ENCODE results near the gene CMTM2.

The CMTM2 gene

DNA sequence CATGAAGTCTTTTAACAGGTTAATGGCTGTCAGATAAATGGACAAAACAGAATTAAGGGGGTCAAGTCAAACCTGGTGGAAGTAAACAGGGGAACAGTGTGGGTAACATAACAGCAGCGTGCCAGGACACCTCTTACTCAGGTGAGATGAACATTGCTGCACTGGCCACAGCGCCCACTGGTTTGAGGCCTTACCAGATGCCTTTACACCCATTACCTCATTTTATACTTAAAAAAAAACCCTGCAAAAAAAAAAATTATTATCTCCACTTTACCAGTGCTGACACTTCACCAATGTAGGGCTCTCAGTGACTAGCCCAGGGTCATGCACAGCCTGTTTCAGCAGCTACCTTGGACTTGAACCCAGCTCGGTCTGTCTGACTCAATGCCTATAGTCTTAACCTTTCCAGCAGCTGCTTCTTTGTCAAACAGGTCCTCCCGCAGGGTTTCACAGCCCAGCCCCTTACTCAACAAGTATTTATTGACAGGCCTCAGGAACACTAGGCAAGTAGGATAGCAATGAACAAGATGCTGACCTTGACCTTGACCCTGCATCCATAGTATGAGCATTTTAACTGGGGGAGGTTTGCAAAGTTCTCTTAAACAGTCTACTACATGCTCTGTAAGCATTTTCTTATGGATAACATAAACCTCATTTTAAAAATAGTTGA is 55.4 kb downstream of the CMTM2 start:
- no peak for DNase-seq (ENCODE audit: low spot score)

DNA sequence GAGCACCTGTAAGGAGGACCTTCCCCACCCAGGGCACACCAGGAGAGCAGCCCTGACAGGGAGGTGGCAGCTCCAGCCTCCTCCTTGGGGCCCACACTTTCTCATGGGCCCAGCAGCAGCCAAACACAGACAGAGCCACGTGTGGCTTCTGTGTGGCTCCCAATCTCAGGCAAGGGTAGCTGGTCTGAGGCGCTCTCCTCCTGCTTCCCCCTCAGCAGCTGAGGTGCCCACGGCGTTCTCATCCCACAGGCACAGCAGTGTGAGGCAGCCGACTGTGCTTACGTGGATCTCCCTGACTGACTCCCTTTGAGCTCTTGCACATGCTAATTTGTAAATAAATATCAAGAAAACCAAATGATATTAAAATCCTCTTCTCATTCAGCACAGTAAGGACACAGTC is 56.1 kb downstream of the CMTM2 start:
- no peak for DNase-seq (ENCODE audit: low spot score)

DNA sequence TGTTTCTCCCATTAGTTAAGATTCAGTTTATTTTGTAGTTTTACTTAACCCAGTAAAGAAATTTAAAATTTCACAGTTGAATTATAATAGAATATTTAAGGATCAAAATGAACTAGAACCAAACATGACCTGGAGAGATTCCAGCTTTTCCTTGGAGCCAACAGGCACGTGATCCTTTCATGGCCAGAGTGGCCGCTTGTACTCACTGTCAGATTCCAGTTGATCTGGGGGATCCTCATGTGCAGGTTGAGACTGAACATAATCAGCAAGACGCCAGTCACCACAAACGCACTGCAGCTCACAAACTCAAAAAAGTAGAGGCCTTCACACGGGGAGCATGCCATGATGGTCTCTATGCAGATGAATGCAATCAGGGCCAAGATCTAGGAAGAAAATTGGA is 56.9 kb downstream of the CMTM2 start:
- no peak for DNase-seq (ENCODE audit: low spot score)

GRCh38 chr16:66637806-66638205 is 58.5 kb downstream of the CMTM2 start:
- no peak for DNase-seq (ENCODE audit: low spot score)
